Activated T-cell treated with anti-CD3 and anti-CD28 coated beads for 1 hour (primary cell): ENCODE data around the gene ALOX15B.
A peak's percentile ranks its signal among the peaks of the same experiment; 100 is the strongest.
"Not testable (repeated sequence)": the region's sequence is repeated elsewhere in the genome, so short reads cannot be mapped to it uniquely, and the experiment has no call there.

Source experiments
- DNase-seq: peaks from one replicate; pipeline ENCODE4 v3.0.0-alpha.2; 2020; ENCODE audit warnings: low read depth

ALOX15B gene

GRCh38 chr17:8062807-8063483 is 24.1 kb downstream of the ALOX15B start:
- no peak for DNase-seq

GRCh38 chr17:8063761-8064534 is 25.1 kb downstream of the ALOX15B start:
- DNase-seq: no peak

GRCh38 chr17:8064561-8065019 is 25.7 kb downstream of the ALOX15B start:
- no peak for DNase-seq

- DNase-seq: no peak
These were observed 28.2 kb downstream of the ALOX15B start for GRCh38 chr17:8066841-8067775.

GRCh38 chr17:8067806-8068205 is 28.9 kb downstream of the ALOX15B start:
- DNase-seq: no peak

- no peak for DNase-seq
These were observed 30.1 kb downstream of the ALOX15B start for GRCh38 chr17:8068736-8069586.

- no peak for DNase-seq
These were observed 30.7 kb downstream of the ALOX15B start for GRCh38 chr17:8069587-8069860.

GRCh38 chr17:8071496-8071895 is 32.6 kb downstream of the ALOX15B start:
- DNase-seq: no peak

- DNase-seq: no peak
These were observed 33.5 kb downstream of the ALOX15B start for GRCh38 chr17:8072341-8072728.

- peak; percentile 35 for DNase-seq
These were observed 34.0 kb downstream of the ALOX15B start for GRCh38 chr17:8072729-8073461.

- peak; percentile 80 for DNase-seq
These were observed 35.0 kb downstream of the ALOX15B start for GRCh38 chr17:8073627-8074484.

GRCh38 chr17:8074554-8074953 is 35.7 kb downstream of the ALOX15B start:
- no peak for DNase-seq

- DNase-seq: no peak
These were observed 36.2 kb downstream of the ALOX15B start for GRCh38 chr17:8075081-8075480.

- DNase-seq: no peak
These were observed 36.9 kb downstream of the ALOX15B start for GRCh38 chr17:8075574-8076342.

GRCh38 chr17:8076502-8077266 is 37.8 kb downstream of the ALOX15B start:
- no peak for DNase-seq

GRCh38 chr17:8077939-8078338 is 39.1 kb downstream of the ALOX15B start:
- not testable (repeated sequence) for DNase-seq

- peak; percentile 73 for DNase-seq
These were observed 40.7 kb downstream of the ALOX15B start for GRCh38 chr17:8079291-8080207.
